HFFc6 (cell line): Measurements from ENCODE around the gene ZNF341. TPM values are rescaled to one million over a fixed set of nuclear protein-coding genes. Genes with fewer than 3 reads are reported as not detected.
"Not testable (repeated sequence)": the region's sequence is repeated elsewhere in the genome, so short reads cannot be mapped to it uniquely, and the experiment has no call there.

Experiments used
- DNase-seq: peaks from one replicate; pipeline ENCODE4 v3.0.0-alpha.2; 2018
- H3K27ac Mint-ChIP-seq: 2 replicates; pipeline ENCODE4 v1.8.0; 2020; ENCODE audit warnings: mild to moderate bottlenecking, mixed read lengths
- H3K27me3 Mint-ChIP-seq: 2 replicates; pipeline ENCODE4 v1.8.0; 2021; ENCODE audit warnings: mild to moderate bottlenecking, moderate library complexity, mixed read lengths; ENCODE audit not compliant: insufficient read depth
- H3K36me3 Mint-ChIP-seq: 2 replicates; pipeline ENCODE4 v1.8.0; 2021; ENCODE audit warnings: low read depth, mixed read lengths
- H3K4me1 Mint-ChIP-seq: 2 replicates; pipeline ENCODE4 v1.8.0; 2020; ENCODE audit warnings: low read depth, mixed read lengths
- H3K4me3 Mint-ChIP-seq: 2 replicates; pipeline ENCODE4 v1.8.0; 2020; ENCODE audit warnings: mild to moderate bottlenecking, moderate library complexity, mixed read lengths
- H3K9me3 Mint-ChIP-seq: 2 replicates; pipeline ENCODE4 v1.8.0; 2020; ENCODE audit warnings: mild to moderate bottlenecking, mixed read lengths
- total RNA-seq, 6 experiments: library from RNA; stranded (reverse); fragmentation: NEBNext Ultra II Directional; extraction: Animal tissue kit (Norgen Biotek cat#: 25700); gene quantifications; 2 replicates in 1 of 6; 3 replicates in 5 of 6; pipeline ENCODE4 v1.2.3, GENCODE V29; 2021
- TF ChIP-seq, protein P1 (sequence below): fragments of 200-600 bp; sonication (generic); IDR thresholded peaks from 2 replicates; pipeline ENCODE4 v1.5.0; 2021; ENCODE audit warnings: antibody characterized with exemption, mild to moderate bottlenecking

Gene ZNF341
- total RNA-seq, 6 experiments from 2014 or later: 3.2 to 4.1 (median 3.6) TPM

DNA sequence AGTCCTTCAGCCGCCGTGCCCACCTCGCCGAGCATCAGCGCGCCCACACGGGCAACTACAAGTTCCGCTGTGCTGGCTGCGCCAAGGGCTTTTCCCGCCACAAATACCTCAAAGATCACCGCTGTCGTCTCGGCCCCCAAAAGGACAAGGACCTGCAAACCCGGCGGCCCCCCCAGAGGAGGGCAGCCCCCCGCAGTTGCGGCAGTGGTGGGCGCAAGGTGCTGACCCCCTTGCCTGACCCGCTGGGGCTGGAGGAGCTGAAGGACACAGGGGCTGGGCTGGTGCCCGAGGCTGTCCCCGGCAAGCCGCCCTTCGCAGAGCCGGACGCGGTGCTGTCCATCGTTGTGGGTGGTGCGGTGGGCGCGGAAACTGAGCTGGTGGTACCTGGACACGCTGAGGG, 59.2 kb downstream of the ZNF341 start:
- DNase-seq: no peak
- Mint-ChIP-seq H3K27ac (no peak overlapping the region), H3K27me3 (peaks cover 4% of the 10 kb centered on the region), H3K4me3 (no peak overlapping the region), H3K4me1 (peaks cover 34% of the 10 kb centered on the region), H3K9me3 (no peaks in the 10 kb centered on the region), H3K36me3 (peaks cover 10% of the 10 kb centered on the region)
- TF ChIP-seq, protein P1, sequence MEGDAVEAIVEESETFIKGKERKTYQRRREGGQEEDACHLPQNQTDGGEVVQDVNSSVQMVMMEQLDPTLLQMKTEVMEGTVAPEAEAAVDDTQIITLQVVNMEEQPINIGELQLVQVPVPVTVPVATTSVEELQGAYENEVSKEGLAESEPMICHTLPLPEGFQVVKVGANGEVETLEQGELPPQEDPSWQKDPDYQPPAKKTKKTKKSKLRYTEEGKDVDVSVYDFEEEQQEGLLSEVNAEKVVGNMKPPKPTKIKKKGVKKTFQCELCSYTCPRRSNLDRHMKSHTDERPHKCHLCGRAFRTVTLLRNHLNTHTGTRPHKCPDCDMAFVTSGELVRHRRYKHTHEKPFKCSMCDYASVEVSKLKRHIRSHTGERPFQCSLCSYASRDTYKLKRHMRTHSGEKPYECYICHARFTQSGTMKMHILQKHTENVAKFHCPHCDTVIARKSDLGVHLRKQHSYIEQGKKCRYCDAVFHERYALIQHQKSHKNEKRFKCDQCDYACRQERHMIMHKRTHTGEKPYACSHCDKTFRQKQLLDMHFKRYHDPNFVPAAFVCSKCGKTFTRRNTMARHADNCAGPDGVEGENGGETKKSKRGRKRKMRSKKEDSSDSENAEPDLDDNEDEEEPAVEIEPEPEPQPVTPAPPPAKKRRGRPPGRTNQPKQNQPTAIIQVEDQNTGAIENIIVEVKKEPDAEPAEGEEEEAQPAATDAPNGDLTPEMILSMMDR: no peak

DNA sequence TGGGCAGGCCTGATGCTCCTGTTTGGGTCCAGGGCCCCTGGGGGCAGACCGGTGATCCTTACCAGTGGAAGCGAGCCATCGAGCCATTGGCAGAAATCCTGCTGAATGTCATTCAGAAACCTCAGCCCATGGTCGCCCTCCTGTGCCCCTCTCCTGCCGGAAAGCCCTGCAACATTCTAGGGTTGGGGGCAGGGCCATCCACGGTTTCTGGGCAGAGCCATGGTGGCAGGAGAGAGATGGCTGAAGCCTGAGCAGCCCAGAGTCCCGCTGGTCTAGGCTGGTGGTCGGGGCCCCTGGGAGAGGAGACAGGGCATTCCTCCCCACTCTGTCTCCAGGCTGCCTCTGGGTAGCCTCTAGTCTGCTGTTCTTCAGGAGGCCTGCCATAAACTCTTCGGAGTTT, 59.7 kb downstream of the ZNF341 start:
- H3K4me1 Mint-ChIP-seq: peaks cover 34% of the 10 kb centered on the region
- H3K4me3 Mint-ChIP-seq: no peak overlapping the region
- H3K9me3 Mint-ChIP-seq: no peaks in the 10 kb centered on the region
- peaks cover 10% of the 10 kb centered on the region for H3K36me3 Mint-ChIP-seq
- no peak overlapping the region for H3K27ac Mint-ChIP-seq
- TF ChIP-seq, protein P1: no peak
- peaks cover 3% of the 10 kb centered on the region for H3K27me3 Mint-ChIP-seq
- no peak for DNase-seq

DNA sequence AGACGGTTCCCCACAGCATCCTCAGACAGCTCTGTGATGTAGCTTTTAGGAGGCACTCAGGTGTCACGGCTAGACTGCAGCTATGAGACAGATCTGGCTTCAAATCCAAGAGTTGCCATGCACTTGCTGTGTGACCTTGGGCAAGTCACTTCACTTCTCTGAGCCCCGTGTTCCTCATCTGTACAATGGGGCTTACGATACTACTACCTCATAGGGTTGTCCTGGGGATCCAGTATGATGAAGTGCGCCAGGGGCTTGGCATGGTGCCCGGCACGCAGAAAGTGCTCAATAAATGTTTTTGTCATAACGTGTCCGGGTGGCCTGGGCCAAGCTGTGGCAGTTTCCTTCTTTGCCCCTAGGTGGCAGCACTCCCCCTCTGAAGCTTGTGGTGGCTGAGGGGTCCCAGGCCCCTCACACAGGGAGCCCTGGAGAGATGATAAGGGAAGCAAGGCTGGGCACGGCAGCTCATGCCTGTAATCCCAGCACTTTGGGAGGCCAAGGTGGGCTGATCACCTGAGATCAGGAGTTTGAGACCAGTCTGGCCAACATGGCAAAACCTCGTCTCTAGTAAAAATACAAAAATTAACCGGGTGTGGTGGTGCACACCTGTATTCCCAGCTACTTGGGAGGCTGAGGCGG, 60.3 kb downstream of the ZNF341 start:
- H3K27ac Mint-ChIP-seq: no peak overlapping the region
- H3K4me1 Mint-ChIP-seq: peaks cover 34% of the 10 kb centered on the region
- H3K4me3 Mint-ChIP-seq: no peak overlapping the region
- peaks cover 3% of the 10 kb centered on the region for H3K27me3 Mint-ChIP-seq
- peak; percentile 40 for DNase-seq
- H3K9me3 Mint-ChIP-seq: no peaks in the 10 kb centered on the region
- TF ChIP-seq, protein P1: peak; percentile 95
- H3K36me3 Mint-ChIP-seq: peaks cover 10% of the 10 kb centered on the region

DNA sequence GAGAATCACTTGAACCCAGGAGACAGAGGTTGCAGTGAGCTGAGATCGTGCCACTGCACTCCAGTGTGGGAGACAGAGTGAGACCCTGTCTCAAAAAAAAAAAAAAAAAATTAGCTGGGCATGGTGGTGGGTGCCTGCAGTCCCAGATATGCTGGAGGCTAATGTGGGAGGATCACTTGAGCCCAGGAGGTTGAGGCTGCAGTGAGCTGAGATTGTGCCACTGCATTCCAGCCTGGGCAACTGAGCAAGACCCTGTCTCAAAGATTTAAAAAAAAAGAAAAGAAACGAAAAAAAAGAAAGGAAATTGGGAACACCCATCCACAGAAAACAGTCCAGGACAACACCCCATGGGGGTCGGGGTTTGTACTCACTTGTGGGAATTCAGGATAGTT, 60.8 kb downstream of the ZNF341 start:
- DNase-seq, H3K9me3 Mint-ChIP-seq, H3K27ac Mint-ChIP-seq, H3K4me3 Mint-ChIP-seq, H3K36me3 Mint-ChIP-seq, H3K27me3 Mint-ChIP-seq: not testable (repeated sequence)
- peaks cover 34% of the 10 kb centered on the region for H3K4me1 Mint-ChIP-seq

DNA sequence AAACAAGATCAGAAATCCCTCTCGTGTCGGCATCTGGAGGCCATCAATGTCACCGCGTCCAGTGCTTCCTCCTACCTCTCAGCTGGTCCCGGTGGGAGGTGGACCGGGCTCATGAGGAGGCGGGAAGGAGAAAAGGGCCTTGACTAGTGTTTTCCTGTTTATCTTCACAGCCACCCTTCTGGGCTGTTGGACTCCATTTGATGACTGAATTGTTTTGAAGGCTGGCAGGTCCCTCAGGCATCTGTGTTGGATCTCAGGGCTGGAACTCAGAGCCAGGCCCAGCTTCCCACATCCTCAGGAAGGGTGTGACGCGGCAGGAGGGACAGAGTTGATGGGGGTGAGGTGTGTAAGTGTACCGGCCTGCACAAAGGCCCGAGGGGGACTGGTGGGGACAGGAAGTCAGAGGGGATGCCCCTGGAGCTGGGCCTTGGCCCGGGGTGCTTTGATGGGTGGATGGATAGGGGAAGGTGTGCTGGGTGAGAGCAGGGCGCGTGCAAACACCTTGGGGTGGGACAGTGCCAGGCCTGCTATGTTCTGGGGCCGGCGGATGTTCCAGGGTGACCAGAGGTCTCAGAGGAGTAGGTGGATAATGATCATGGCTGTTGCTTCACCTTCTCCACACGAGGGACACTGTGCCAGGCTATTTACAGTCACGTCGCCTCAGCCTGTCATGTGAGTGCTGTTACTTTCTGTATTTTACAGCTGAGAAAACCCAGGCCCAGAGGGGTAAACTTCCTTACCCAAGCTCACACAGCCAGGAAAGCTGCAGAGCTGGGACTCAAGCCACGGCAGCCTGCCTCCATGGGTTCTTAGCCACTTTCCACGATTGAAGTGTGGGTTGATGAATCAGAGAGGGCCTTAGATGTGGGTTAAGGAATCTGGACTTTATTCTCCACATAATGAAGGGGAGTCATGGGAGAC, 61.5 kb downstream of the ZNF341 start:
- no peak overlapping the region for H3K4me3 Mint-ChIP-seq
- no peak for DNase-seq
- H3K36me3 Mint-ChIP-seq: peaks cover 10% of the 10 kb centered on the region

More for the DNA sequence above, 61.5 kb downstream of the ZNF341 start:
- peaks cover 34% of the 10 kb centered on the region for H3K4me1 Mint-ChIP-seq
- H3K27ac Mint-ChIP-seq: no peak overlapping the region
- no peaks in the 10 kb centered on the region for H3K9me3 Mint-ChIP-seq
- TF ChIP-seq, protein P1: no peak
- H3K27me3 Mint-ChIP-seq: peaks cover 1% of the 10 kb centered on the region
